Measurements from ENCODE around the gene ABL1. TPM values are rescaled to one million over a fixed set of nuclear protein-coding genes. Genes with fewer than 3 reads are reported as not detected.
A peak's percentile ranks its signal among the peaks of the same experiment; 100 is the strongest.

Gene ABL1
- total RNA-seq, 2 experiments from 2014 or later: 33.5 to 37.3 TPM

- Mint-ChIP-seq H3K4me1 (peaks cover 2% of the 10 kb centered on the region), H3K27ac (no peak overlapping the region), H3K9me3 (no peaks in the 10 kb centered on the region), H3K4me3 (no peak overlapping the region), H3K27me3 (no peaks in the 10 kb centered on the region), H3K36me3 (ENCODE audit: low read depth) (peaks cover 1% of the 10 kb centered on the region)
- CTCF ChIA-PET: interaction anchor here (1.0 to 1.2 kb wide), 3 partner anchors 36 to 414 kb away, joined by 3 to 4 read pairs (median 3); no protein-coding TSS in a partner anchor
- no peak for DNase-seq
- POLR2A ChIA-PET: no interaction called here
Observed at GRCh38 chr9:130861372-130862180, 26.5 kb downstream of the ABL1 start.

- POLR2A ChIA-PET: no interaction called here
Observed at GRCh38 chr9:130862217-130862616, 27.2 kb downstream of the ABL1 start.

GRCh38 chr9:130862747-130863146 is 27.7 kb downstream of the ABL1 start:
- Mint-ChIP-seq H3K27me3 (no peaks in the 10 kb centered on the region), H3K4me1 (peaks cover 4% of the 10 kb centered on the region), H3K27ac (no peak overlapping the region), H3K9me3 (no peaks in the 10 kb centered on the region), H3K4me3 (no peak overlapping the region), H3K36me3 (ENCODE audit: low read depth) (peaks cover 1% of the 10 kb centered on the region)
- no peak for DNase-seq
- ChIA-PET CTCF (interaction anchor here (0.9 to 1.1 kb wide), 3 partner anchors 86 to 416 kb away, joined by 3 to 6 read pairs (median 4); no protein-coding TSS in a partner anchor), POLR2A (no interaction called here)

More at GRCh38 chr9:130862217-130862616, 27.2 kb downstream of the ABL1 start:
- CTCF ChIA-PET: interaction anchor here (0.9 to 1.2 kb wide), 4 partner anchors 36 to 415 kb away, joined by 3 to 6 read pairs (median 4); no protein-coding TSS in a partner anchor
- no peak overlapping the region for H3K27ac Mint-ChIP-seq
- H3K27me3 Mint-ChIP-seq: no peaks in the 10 kb centered on the region
- no peaks in the 10 kb centered on the region for H3K9me3 Mint-ChIP-seq
- no peak overlapping the region for H3K4me3 Mint-ChIP-seq
- H3K36me3 Mint-ChIP-seq (ENCODE audit: low read depth): peaks cover 1% of the 10 kb centered on the region
- peaks cover 2% of the 10 kb centered on the region for H3K4me1 Mint-ChIP-seq
- DNase-seq: no peak

DNA sequence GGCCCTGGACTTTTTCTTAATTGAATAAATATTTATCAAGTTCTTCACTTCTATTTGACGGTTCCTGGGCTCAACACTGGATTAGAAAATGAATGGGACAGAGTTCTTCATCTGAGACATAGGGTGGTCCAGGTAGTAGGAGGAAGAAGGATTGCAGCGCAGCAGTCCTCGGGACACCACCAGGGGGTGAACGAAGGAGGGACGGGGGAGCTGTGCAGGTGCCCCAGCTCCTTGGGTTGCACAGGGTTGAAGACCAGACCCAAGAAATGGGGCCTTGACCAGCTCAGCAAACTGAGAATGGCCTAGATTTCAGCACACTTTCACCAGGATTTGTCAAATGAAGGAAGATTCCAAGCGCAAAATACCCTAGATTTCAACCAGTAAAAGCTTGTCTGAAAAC is 29.5 kb downstream of the ABL1 start:
- ChIA-PET CTCF (interaction anchor here (0.6 to 2.6 kb wide), 2 partner anchors 12 to 163 kb away, joined by 3 to 13 read pairs; no protein-coding TSS in a partner anchor), POLR2A (no interaction called here)
- Mint-ChIP-seq H3K36me3 (ENCODE audit: low read depth) (peaks cover 1% of the 10 kb centered on the region), H3K27ac (no peak overlapping the region), H3K4me1 (peaks cover 6% of the 10 kb centered on the region), H3K9me3 (no peaks in the 10 kb centered on the region), H3K27me3 (no peaks in the 10 kb centered on the region), H3K4me3 (no peak overlapping the region)
- DNase-seq: no peak

DNA sequence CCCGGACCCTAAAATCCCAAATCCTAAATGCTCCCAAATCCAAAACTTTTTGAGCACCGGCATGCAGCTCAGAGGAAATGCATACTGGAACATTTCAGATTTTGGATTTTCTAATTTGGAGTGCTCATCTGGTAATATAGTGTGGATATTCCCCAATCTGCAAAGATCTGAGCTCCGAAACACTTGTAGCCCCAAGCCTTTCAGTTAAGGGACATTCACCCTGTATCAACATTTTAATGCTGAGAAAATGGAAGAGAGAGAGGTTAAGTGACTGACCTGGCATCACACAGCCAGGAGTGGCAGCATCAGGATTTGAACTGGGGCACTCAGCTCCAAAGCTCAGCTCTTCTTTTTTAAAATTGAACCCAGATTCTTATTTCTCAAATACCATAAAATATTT is 30.9 kb downstream of the ABL1 start:
- no peak overlapping the region for H3K4me3 Mint-ChIP-seq
- H3K27me3 Mint-ChIP-seq: no peaks in the 10 kb centered on the region
- CTCF ChIA-PET: interaction anchor here (0.7 to 2.6 kb wide), 3 partner anchors 11 to 164 kb away, joined by 3 to 13 read pairs (median 3); no protein-coding TSS in a partner anchor
- POLR2A ChIA-PET: no interaction called here
- no peak overlapping the region for H3K27ac Mint-ChIP-seq
- peaks cover 6% of the 10 kb centered on the region for H3K4me1 Mint-ChIP-seq
- H3K9me3 Mint-ChIP-seq: no peaks in the 10 kb centered on the region
- H3K36me3 Mint-ChIP-seq (ENCODE audit: low read depth): peaks cover 1% of the 10 kb centered on the region
- DNase-seq: no peak

- no peaks in the 10 kb centered on the region for H3K9me3 Mint-ChIP-seq
- no peak overlapping the region for H3K27ac Mint-ChIP-seq
- H3K4me1 Mint-ChIP-seq: peaks cover 6% of the 10 kb centered on the region
- peak; percentile 68 for DNase-seq
- H3K36me3 Mint-ChIP-seq (ENCODE audit: low read depth): peaks cover 1% of the 10 kb centered on the region
- POLR2A ChIA-PET: no interaction called here
- CTCF ChIA-PET: interaction anchor here (0.5 to 2.6 kb wide), 5 partner anchors 12 to 613 kb away, joined by 3 to 13 read pairs (median 3); no protein-coding TSS in a partner anchor
- no peaks in the 10 kb centered on the region for H3K27me3 Mint-ChIP-seq
- no peak overlapping the region for H3K4me3 Mint-ChIP-seq
Observed at GRCh38 chr9:130866474-130866965, 31.5 kb downstream of the ABL1 start.

GRCh38 chr9:130867556-130867955 is 32.5 kb downstream of the ABL1 start:
- Mint-ChIP-seq H3K9me3 (no peaks in the 10 kb centered on the region), H3K4me3 (no peak overlapping the region), H3K4me1 (peaks cover 6% of the 10 kb centered on the region), H3K27ac (no peak overlapping the region), H3K27me3 (no peaks in the 10 kb centered on the region), H3K36me3 (ENCODE audit: low read depth) (peaks cover 1% of the 10 kb centered on the region)
- DNase-seq: no peak
- ChIA-PET POLR2A (no interaction called here), CTCF (interaction anchor here (1.0 kb wide), 1 partner anchor 27 kb away, joined by 3 read pairs; no protein-coding TSS in a partner anchor)

- Mint-ChIP-seq H3K36me3 (ENCODE audit: low read depth) (peaks cover 1% of the 10 kb centered on the region), H3K27ac (no peak overlapping the region), H3K4me1 (peaks cover 6% of the 10 kb centered on the region), H3K4me3 (no peak overlapping the region), H3K9me3 (no peaks in the 10 kb centered on the region), H3K27me3 (no peaks in the 10 kb centered on the region)
- no peak for DNase-seq
- ChIA-PET CTCF (interaction anchor here (1.6 kb wide), 1 partner anchor 10 kb away, joined by 3 read pairs; no protein-coding TSS in a partner anchor), POLR2A (no interaction called here)
Observed at GRCh38 chr9:130868230-130868629, 33.2 kb downstream of the ABL1 start.

- Mint-ChIP-seq H3K4me3 (no peak overlapping the region), H3K36me3 (ENCODE audit: low read depth) (peaks cover 8% of the 10 kb centered on the region), H3K9me3 (no peaks in the 10 kb centered on the region), H3K4me1 (peaks cover 6% of the 10 kb centered on the region), H3K27ac (no peak overlapping the region), H3K27me3 (no peaks in the 10 kb centered on the region)
- ChIA-PET POLR2A (no interaction called here), CTCF (interaction anchor here (0.6 to 2.3 kb wide), 4 partner anchors 9 to 189 kb away, joined by 3 to 5 read pairs (median 4); no protein-coding TSS in a partner anchor)
- no peak for DNase-seq
Observed at GRCh38 chr9:130869250-130869649, 34.2 kb downstream of the ABL1 start.

GRCh38 chr9:130870491-130871381 is 35.7 kb downstream of the ABL1 start:
- H3K9me3 Mint-ChIP-seq: no peaks in the 10 kb centered on the region
- H3K27me3 Mint-ChIP-seq: no peaks in the 10 kb centered on the region
- no peak for DNase-seq
- ChIA-PET CTCF (interaction anchor here (1.2 to 2.3 kb wide), 2 partner anchors 24 to 175 kb away, joined by 4 to 5 read pairs; no protein-coding TSS in a partner anchor), POLR2A (no interaction called here)
- peaks cover 9% of the 10 kb centered on the region for H3K36me3 Mint-ChIP-seq (ENCODE audit: low read depth)
- H3K4me1 Mint-ChIP-seq: peaks cover 6% of the 10 kb centered on the region
- no peak overlapping the region for H3K4me3 Mint-ChIP-seq
- H3K27ac Mint-ChIP-seq: no peak overlapping the region

DNA sequence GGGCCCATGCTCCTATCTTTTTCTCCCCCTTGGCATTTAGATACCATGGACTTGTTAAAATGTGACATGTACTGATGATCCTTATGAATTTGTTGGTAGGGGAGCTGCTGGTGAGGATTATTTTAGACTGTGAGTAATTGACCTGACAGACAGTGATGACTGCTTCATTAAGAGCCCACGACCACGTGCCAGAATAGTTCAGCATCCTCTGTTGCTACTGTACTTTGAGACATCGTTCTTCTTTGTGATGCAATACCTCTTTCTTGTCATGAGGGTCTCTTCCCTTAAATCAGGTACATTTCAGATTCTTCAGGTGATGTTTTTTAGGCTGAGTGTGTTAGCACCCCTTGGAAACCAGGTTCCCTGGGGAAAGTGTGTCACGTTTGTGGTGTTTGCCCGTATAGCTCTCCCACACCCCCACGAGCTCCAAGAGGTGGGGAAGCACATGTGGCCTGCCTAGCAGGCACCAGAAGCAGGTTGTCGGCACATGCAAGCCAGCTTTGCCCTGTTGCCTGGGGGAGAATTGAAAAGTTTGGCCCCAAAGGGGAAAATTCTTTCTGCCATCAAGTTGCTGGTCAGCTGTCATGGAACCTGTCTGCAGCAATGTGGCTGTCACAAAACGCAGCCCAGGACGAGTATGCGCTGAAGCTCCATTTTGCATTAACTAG is 36.5 kb downstream of the ABL1 start:
- POLR2A ChIA-PET: no interaction called here
- no peak overlapping the region for H3K27ac Mint-ChIP-seq
- no peak for DNase-seq
- H3K4me3 Mint-ChIP-seq: no peak overlapping the region
- peaks cover 7% of the 10 kb centered on the region for H3K36me3 Mint-ChIP-seq (ENCODE audit: low read depth)
- H3K4me1 Mint-ChIP-seq: peaks cover 4% of the 10 kb centered on the region
- no peaks in the 10 kb centered on the region for H3K27me3 Mint-ChIP-seq
- H3K9me3 Mint-ChIP-seq: no peaks in the 10 kb centered on the region
- CTCF ChIA-PET: interaction anchor here (2.3 kb wide), 1 partner anchor 23 kb away, joined by 5 read pairs; no protein-coding TSS in a partner anchor

DNA sequence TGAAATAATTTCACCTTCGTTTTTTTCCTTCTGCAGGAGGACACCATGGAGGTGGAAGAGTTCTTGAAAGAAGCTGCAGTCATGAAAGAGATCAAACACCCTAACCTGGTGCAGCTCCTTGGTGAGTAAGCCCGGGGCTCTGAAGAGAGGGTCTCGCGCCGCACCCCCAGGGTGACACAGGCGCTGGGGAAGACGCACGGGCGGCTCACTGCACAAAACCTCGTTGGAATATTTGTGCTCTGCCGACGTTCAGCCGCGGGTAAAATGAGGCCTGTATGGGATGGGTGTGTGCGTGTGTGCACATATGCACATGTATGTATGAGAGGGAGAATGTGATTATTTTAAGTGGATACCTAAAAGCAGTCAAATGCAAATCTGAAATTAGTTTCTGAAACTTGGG is 37.0 kb downstream of the ABL1 start:
- Mint-ChIP-seq H3K9me3 (no peaks in the 10 kb centered on the region), H3K4me3 (no peak overlapping the region), H3K36me3 (ENCODE audit: low read depth) (peaks cover 7% of the 10 kb centered on the region), H3K4me1 (peaks cover 4% of the 10 kb centered on the region), H3K27ac (no peak overlapping the region), H3K27me3 (no peaks in the 10 kb centered on the region)
- ChIA-PET POLR2A (no interaction called here), CTCF (no interaction called here)
- no peak for DNase-seq

Measured in activated CD4-positive, alpha-beta T cell treated with anti-CD3 and anti-CD28 coated beads, Interleukin-2, amount 10 ng/mL, durations not matched to agents 7 days and 5 days (primary cell).